ENCODE data around the gene NUDT16L1.

DNA sequence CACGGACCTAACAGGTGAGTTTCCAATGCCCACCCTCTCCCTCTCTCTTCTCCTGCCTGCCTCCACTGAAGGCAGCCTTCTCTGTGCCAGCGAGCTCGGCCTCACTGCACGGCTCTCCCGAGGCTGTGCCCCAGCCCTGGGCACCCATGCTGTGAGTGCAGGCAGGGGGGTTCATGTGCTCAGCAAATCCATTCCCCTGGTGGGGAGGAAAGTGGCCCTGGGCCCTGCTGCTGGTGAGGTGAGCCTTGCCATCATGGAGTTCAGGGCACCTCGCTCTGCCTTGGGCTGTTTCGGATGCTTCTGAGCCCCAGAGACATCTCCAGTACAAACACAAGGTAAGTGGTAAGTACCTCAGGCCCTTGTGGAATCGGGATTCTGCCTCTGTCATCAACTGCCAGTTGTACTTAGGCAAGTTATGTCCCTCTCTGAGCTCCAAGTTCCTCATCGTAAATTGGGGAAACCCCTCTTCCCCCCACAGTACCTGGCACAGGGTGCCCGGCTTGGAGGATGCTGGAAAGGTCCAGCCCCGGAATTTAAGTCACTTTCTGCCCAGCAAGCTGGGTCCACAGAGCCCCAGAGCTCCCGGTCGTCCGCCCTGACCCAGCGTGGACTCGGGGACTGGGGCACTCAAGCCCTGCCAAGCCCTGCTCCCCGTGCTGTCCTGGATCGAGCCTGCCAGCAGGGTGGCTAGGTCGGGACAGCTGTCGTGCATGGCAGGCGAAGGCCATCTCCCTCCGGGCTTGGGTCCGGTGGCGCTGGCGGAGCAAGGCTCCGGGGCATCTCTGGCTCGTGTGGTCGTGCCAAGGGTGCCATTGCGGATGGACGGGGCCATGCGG lies 684 bp upstream of the NUDT16L1 start:
- no peak for TF ChIP-seq POLR2A (IDR thresholded peaks at IDR 0.05)
- TF ChIP-seq, protein P1, sequence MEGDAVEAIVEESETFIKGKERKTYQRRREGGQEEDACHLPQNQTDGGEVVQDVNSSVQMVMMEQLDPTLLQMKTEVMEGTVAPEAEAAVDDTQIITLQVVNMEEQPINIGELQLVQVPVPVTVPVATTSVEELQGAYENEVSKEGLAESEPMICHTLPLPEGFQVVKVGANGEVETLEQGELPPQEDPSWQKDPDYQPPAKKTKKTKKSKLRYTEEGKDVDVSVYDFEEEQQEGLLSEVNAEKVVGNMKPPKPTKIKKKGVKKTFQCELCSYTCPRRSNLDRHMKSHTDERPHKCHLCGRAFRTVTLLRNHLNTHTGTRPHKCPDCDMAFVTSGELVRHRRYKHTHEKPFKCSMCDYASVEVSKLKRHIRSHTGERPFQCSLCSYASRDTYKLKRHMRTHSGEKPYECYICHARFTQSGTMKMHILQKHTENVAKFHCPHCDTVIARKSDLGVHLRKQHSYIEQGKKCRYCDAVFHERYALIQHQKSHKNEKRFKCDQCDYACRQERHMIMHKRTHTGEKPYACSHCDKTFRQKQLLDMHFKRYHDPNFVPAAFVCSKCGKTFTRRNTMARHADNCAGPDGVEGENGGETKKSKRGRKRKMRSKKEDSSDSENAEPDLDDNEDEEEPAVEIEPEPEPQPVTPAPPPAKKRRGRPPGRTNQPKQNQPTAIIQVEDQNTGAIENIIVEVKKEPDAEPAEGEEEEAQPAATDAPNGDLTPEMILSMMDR (IDR thresholded peaks at IDR 0.05), result no peak
